IMR-90 (cell line): ENCODE data around the gene PAEP. TPM values are rescaled to one million over a fixed set of nuclear protein-coding genes. Genes with fewer than 3 reads are reported as not detected.

Source experiments
- ATAC-seq: fragments of 200-7000 bp; cut with Tn5 transposase; 2 replicates; pipeline ENCODE4 v1.9.1; 2020; ENCODE audit warnings: low read depth, mild to moderate bottlenecking, moderate library complexity
- BruUV-seq: library from RNA; stranded (reverse); fragments of 400-500 nt; replicated peaks from 2 replicates; lab custom pipeline; 2021; lab: Mats Ljungman, UMichigan
- CTCF ChIA-PET: fragments of 300-600 bp; formaldehyde crosslinking; extraction: SDS; loops from one replicate; lab custom pipeline; 2021; ENCODE audit warnings: antibody characterized with exemption; lab: Yijun Ruan, JAX
- POLR2A ChIA-PET: fragments of 300-600 bp; sonication (Branson Sonifier 250); formaldehyde crosslinking; loops from one replicate; lab custom pipeline; 2022; ENCODE audit warnings: antibody characterized with exemption; ENCODE audit not compliant: unreplicated experiment; lab: Charles Lee
- DNase-seq: peaks from one replicate; pipeline ENCODE4 v3.0.0; 2013
- H2AFZ ChIP-seq: replicated peaks from 2 replicates; pipeline ENCODE3; 2013; ENCODE audit warnings: low read length, mild to moderate bottlenecking; ENCODE audit not compliant: poor library complexity
- H2AK5ac ChIP-seq: 2 replicates; pipeline ENCODE4 v1.6.1; 2013; ENCODE audit warnings: low read depth, low read length, inconsistent platforms
- H2AK9ac ChIP-seq: replicated peaks from 2 replicates; pipeline ENCODE3; 2013; ENCODE audit warnings: mild to moderate bottlenecking, low read depth, low read length, moderate library complexity; ENCODE audit not compliant: poor library complexity
- H2BK120ac ChIP-seq: 2 replicates; pipeline ENCODE4 v1.6.1; 2013; ENCODE audit warnings: low read depth, low read length, inconsistent platforms
- H2BK15ac ChIP-seq: 3 replicates; pipeline ENCODE4 v1.6.1; 2013; ENCODE audit warnings: low read depth, low read length, inconsistent platforms
- H2BK20ac ChIP-seq: 2 replicates; pipeline ENCODE4 v1.6.1; 2013; ENCODE audit warnings: low read depth, mild to moderate bottlenecking, inconsistent platforms, low read length, moderate library complexity
- H2BK5ac ChIP-seq: 2 replicates; pipeline ENCODE4 v1.6.1; 2013; ENCODE audit warnings: mild to moderate bottlenecking, low read depth, low read length, inconsistent platforms; ENCODE audit not compliant: poor library complexity, severe bottlenecking
- H3K14ac ChIP-seq: replicated peaks from 2 replicates; pipeline ENCODE4 v1.6.1; 2013; ENCODE audit warnings: low read depth, low read length, inconsistent platforms
- H3K18ac ChIP-seq: 2 replicates; pipeline ENCODE4 v1.6.1; 2013; ENCODE audit warnings: low read depth, low read length, control low read depth
- H3K23ac ChIP-seq: 2 replicates; pipeline ENCODE4 v1.6.1; 2013; ENCODE audit warnings: low read depth, low read length, inconsistent platforms
- H3K27ac ChIP-seq: 2 replicates; pipeline ENCODE4 v1.5.1; 2013; ENCODE audit warnings: mild to moderate bottlenecking, control low read depth, low read length; ENCODE audit not compliant: insufficient read depth
- H3K27me3 ChIP-seq: 2 replicates; pipeline ENCODE4 v1.6.1; 2013; ENCODE audit warnings: low read length; ENCODE audit not compliant: control insufficient read depth, insufficient read depth
- H3K36me3 ChIP-seq: 2 replicates; pipeline ENCODE4 v1.6.1; 2013; ENCODE audit warnings: low read length, mixed read lengths; ENCODE audit not compliant: control insufficient read depth, insufficient read depth
- H3K4ac ChIP-seq: 2 replicates; pipeline ENCODE4 v1.6.1; 2013; ENCODE audit warnings: low read depth, low read length, inconsistent platforms
- H3K4me1 ChIP-seq: 2 replicates; pipeline ENCODE4 v1.6.1; 2013; ENCODE audit warnings: low read length, mixed read lengths; ENCODE audit not compliant: control insufficient read depth, insufficient read depth
- H3K4me2 ChIP-seq: 2 replicates; pipeline ENCODE4 v1.6.1; 2013; ENCODE audit warnings: low read depth, mild to moderate bottlenecking, control low read depth, low read length, moderate library complexity
- H3K4me3 ChIP-seq: 2 replicates; pipeline ENCODE4 v1.5.1; 2013; ENCODE audit warnings: low read depth, mild to moderate bottlenecking, control low read depth, low read length, moderate library complexity; ENCODE audit not compliant: insufficient read depth
- H3K56ac ChIP-seq: 2 replicates; pipeline ENCODE4 v1.6.1; 2013; ENCODE audit warnings: low read length, inconsistent platforms; ENCODE audit not compliant: insufficient read depth; ENCODE audit errors: extremely low read depth
- H3K79me1 ChIP-seq, 2 experiments: 2 replicates each; pipeline ENCODE4 v1.6.1; 2013; ENCODE audit warnings: low read length in 2 of 2, inconsistent platforms in 1 of 2, low read depth in 1 of 2
- H3K9ac ChIP-seq: 2 replicates; pipeline ENCODE4 v1.6.1; 2013; ENCODE audit warnings: low read depth, low read length, control low read depth
- H3K9me1 ChIP-seq: 2 replicates; pipeline ENCODE4 v1.6.1; 2013; ENCODE audit warnings: low read length, inconsistent platforms; ENCODE audit not compliant: insufficient read depth
- H3K9me3 ChIP-seq: 2 replicates; pipeline ENCODE4 v1.6.1; 2013; ENCODE audit warnings: low read length; ENCODE audit not compliant: control insufficient read depth, insufficient read depth
- H4K20me1 ChIP-seq: 2 replicates; pipeline ENCODE4 v1.6.1; 2013; ENCODE audit warnings: low read length, inconsistent platforms; ENCODE audit not compliant: insufficient read depth
- H4K5ac ChIP-seq: 2 replicates; pipeline ENCODE4 v1.6.1; 2013; ENCODE audit warnings: mild to moderate bottlenecking, low read depth, low read length, control low read depth
- H4K8ac ChIP-seq, 2 experiments: 2 replicates each; pipeline ENCODE4 v1.6.1; 2013; ENCODE audit warnings: low read depth in 2 of 2, low read length in 2 of 2, control low read depth in 1 of 2, inconsistent platforms in 1 of 2
- H4K91ac ChIP-seq: 2 replicates; pipeline ENCODE4 v1.6.1; 2013; ENCODE audit warnings: low read depth, low read length, inconsistent platforms; ENCODE audit not compliant: insufficient read depth
- CEBPB ChIP-seq: IDR thresholded peaks from 2 replicates; pipeline ENCODE4 v1.6.1; 2012; ENCODE audit warnings: low read depth, low read length, improper control_type of control experiment
- MAFK ChIP-seq: IDR thresholded peaks from 2 replicates; pipeline ENCODE4 v1.6.1; 2012; ENCODE audit warnings: low read depth, low read length, improper control_type of control experiment
- RFX5 ChIP-seq: IDR thresholded peaks from 2 replicates; pipeline ENCODE4 v1.8.0; 2012; ENCODE audit warnings: low read depth, mild to moderate bottlenecking, low read length, moderate library complexity
- WGBS, 2 experiments: methylation state at CpG; one replicate each; pipeline versions ENCODE4 v1.1.5 to v1.1.7; 2013; ENCODE audit warnings: missing lambda C conversion rate in 2 of 2; ENCODE audit not compliant: insufficient read length in 1 of 2; ENCODE audit errors: extremely low coverage in 2 of 2; 5-methylcytosine and 5-hydroxymethylcytosine counted together
- dilution Hi-C: fragments of 300-500 bp; cut with HindIII; formaldehyde crosslinking; loops from one replicate; pipeline ENCODE4 v1.14.3; 2018; ENCODE audit warnings: low sequenced_read_pairs; ENCODE audit not compliant: unreplicated experiment
- in situ Hi-C: fragments of 300-500 bp; cut with MboI; formaldehyde crosslinking; loops from 3 replicates; pipeline ENCODE4 v1.14.3; 2019; ENCODE audit warnings: low sequenced_read_pairs, inconsistent platforms, mixed read lengths
- intact Hi-C: fragments of 100-400 bp; cut with micrococcal nuclease; formaldehyde crosslinking; loops from 2 replicates; pipeline ENCODE4 v1.10.0; 2022
- polyA plus RNA-seq, 3 experiments: library from polyadenylated mRNA; depleted of rRNA; stranded (reverse); fragments of >200 nt; gene quantifications; 2 replicates each; pipeline ENCODE4 v1.2.3, GENCODE V29; 2012; ENCODE audit warnings: low replicate concordance in 1 of 3
- total RNA-seq: library from RNA; depleted of rRNA; stranded (reverse); fragments of >200 nt; gene quantifications from 2 replicates; pipeline ENCODE4 v1.2.3, GENCODE V29; 2012
- TF ChIP-seq, protein P1 (sequence below): fragments of 150-350 bp; IDR thresholded peaks from 2 replicates; pipeline ENCODE4 v1.6.1; 2017; ENCODE audit warnings: mild to moderate bottlenecking, antibody characterized with exemption, low read length, low read depth

Gene PAEP
- total and polyA plus RNA-seq, 2 of the 4 experiments (the other 2 are of a cell fraction): not detected

DNA sequence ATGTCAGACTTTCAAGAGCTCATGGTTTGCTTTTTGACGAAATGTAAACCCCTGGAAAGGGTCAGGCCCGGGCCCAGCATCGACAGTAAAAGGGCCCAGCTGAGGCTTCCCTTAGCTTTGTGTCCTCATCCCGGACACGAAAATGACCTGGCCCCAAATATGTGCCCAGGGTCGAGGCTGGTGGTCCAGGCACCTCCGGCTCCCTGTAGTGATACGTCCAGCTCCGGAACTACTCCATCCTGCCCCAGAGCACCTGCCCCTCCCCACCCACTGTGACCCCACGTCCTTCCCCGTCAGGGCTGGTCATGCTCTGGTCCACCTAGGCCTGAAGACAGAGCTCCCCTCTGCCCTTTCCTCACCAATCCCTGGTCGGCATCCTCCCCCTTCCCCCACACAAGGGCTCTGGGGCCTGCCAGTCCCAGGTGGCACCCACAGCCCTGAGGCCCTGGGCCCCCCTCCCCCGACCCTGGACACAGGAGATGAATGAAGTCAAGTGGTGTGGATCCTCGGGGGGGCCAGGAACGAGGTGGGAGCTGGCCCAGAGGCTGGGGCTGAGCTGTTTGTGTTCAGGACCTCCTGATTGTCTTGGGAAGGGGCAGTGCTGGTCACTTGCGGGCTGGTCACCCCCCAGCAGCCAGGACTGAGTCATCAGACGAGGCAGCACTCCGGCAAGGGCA, 9.4 kb upstream of the PAEP start:
- WGBS, 2 experiments: 54% methylated on average over 4 of the region's 18 CpGs; no CpG with 5 or more reads in 1 of the 2 experiments
- H3K4me2 ChIP-seq: no peak overlapping the region
- no peak overlapping the region for H4K91ac ChIP-seq
- H2BK20ac ChIP-seq: no peak overlapping the region
- H3K79me1 ChIP-seq: no peaks in the 10 kb centered on the region
- no peak overlapping the region for H3K56ac ChIP-seq
- no peaks in the 10 kb centered on the region for H4K20me1 ChIP-seq
- H3K9ac ChIP-seq: no peak overlapping the region
- ATAC-seq (no peak), DNase-seq (no peak)
- no peaks in the 10 kb centered on the region for H3K36me3 ChIP-seq
- no peak overlapping the region for H3K4ac ChIP-seq
- intact Hi-C loops (no loop called here), dilution Hi-C loops (no loop called here), in situ Hi-C loops (no loop called here)
- H4K8ac ChIP-seq: no peak overlapping the region
- H3K23ac ChIP-seq: no peak overlapping the region
- H3K27ac ChIP-seq: no peak overlapping the region
- no peak overlapping the region for H2BK120ac ChIP-seq
- ChIA-PET CTCF (interaction anchor here (0.5 kb wide), 1 partner anchor 49 kb away, joined by 3 read pairs; no protein-coding TSS in a partner anchor), POLR2A (interaction anchor here (0.6 kb wide), 1 partner anchor 164 kb away, joined by 16 read pairs; no protein-coding TSS in a partner anchor)
- TF ChIP-seq MAFK (no peak), RFX5 (no peak), CEBPB (no peak)
- TF ChIP-seq, protein P1, sequence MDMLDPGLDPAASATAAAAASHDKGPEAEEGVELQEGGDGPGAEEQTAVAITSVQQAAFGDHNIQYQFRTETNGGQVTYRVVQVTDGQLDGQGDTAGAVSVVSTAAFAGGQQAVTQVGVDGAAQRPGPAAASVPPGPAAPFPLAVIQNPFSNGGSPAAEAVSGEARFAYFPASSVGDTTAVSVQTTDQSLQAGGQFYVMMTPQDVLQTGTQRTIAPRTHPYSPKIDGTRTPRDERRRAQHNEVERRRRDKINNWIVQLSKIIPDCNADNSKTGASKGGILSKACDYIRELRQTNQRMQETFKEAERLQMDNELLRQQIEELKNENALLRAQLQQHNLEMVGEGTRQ: no peak
- no peaks in the 10 kb centered on the region; the same call in 1 of the 2 replicates for H3K27me3 ChIP-seq
- BruUV-seq: no TSS peak
- no peaks in the 10 kb centered on the region for H3K9me1 ChIP-seq
- H2BK15ac ChIP-seq: no peak overlapping the region
- H3K4me3 ChIP-seq: no peak overlapping the region
- no peak overlapping the region for H2BK5ac ChIP-seq
- H2AFZ ChIP-seq: no peak overlapping the region
- no peaks in the 10 kb centered on the region for H3K9me3 ChIP-seq
- no peak overlapping the region for H3K14ac ChIP-seq
- H2AK9ac ChIP-seq: no peak overlapping the region
- no peak overlapping the region for H2AK5ac ChIP-seq
- no peak overlapping the region for H3K18ac ChIP-seq
- no peaks in the 10 kb centered on the region for H3K4me1 ChIP-seq
- no peak overlapping the region for H4K5ac ChIP-seq
